Smooth muscle cell (in vitro differentiated cells): Measurements from ENCODE around the gene NBR1. TPM values are rescaled to one million over a fixed set of nuclear protein-coding genes. Genes with fewer than 3 reads are reported as not detected.
A peak's percentile ranks its signal among the peaks of the same experiment; 100 is the strongest.
"Not testable (repeated sequence)": the region's sequence is repeated elsewhere in the genome, so short reads cannot be mapped to it uniquely, and the experiment has no call there.

ENCODE experiments used
- DNase-seq: peaks from one replicate; lab custom pipeline; 2025; ENCODE audit not compliant: unreplicated experiment; lab: John Stamatoyannopoulos, UW
- H2AFZ ChIP-seq: fragments of 200-600 bp; sonication (generic); 2 replicates; pipeline ENCODE4 v1.6.0; 2016; ENCODE audit warnings: antibody characterized with exemption, low read depth, mild to moderate bottlenecking
- H3F3A ChIP-seq: fragments of 200-600 bp; sonication (generic); 2 replicates; pipeline ENCODE4 v1.6.0; 2017; ENCODE audit warnings: antibody characterized with exemption, low read depth
- H3K27ac ChIP-seq: fragments of 200-600 bp; sonication (generic); 2 replicates; pipeline ENCODE4 v1.5.1; 2016; ENCODE audit warnings: low read depth, mild to moderate bottlenecking
- H3K27me3 ChIP-seq: fragments of 200-600 bp; sonication (generic); 2 replicates; pipeline ENCODE4 v1.6.1; 2016; ENCODE audit warnings: low read depth, mild to moderate bottlenecking
- H3K36me3 ChIP-seq: fragments of 200-600 bp; sonication (generic); 2 replicates; pipeline ENCODE4 v1.5.1; 2016; ENCODE audit warnings: low read depth
- H3K4me1 ChIP-seq: fragments of 200-600 bp; sonication (generic); 2 replicates; pipeline ENCODE4 v1.5.1; 2016; ENCODE audit warnings: low read depth
- H3K4me2 ChIP-seq: fragments of 200-600 bp; sonication (generic); 2 replicates; pipeline ENCODE4 v1.6.0; 2016; ENCODE audit warnings: mild to moderate bottlenecking
- H3K4me3 ChIP-seq: fragments of 200-600 bp; sonication (generic); 2 replicates; pipeline ENCODE4 v1.5.1; 2016; ENCODE audit warnings: mild to moderate bottlenecking
- H3K79me2 ChIP-seq: fragments of 200-600 bp; sonication (generic); 2 replicates; pipeline ENCODE4 v1.6.0; 2016; ENCODE audit warnings: low read depth, mild to moderate bottlenecking
- H3K9ac ChIP-seq: fragments of 200-600 bp; sonication (generic); 2 replicates; pipeline ENCODE4 v1.6.0; 2016; ENCODE audit warnings: low read depth
- H3K9me3 ChIP-seq: fragments of 200-600 bp; sonication (generic); replicated peaks from 2 replicates; pipeline ENCODE4 v1.5.1; 2016; ENCODE audit warnings: low read depth
- H4K20me1 ChIP-seq: fragments of 200-600 bp; sonication (generic); 2 replicates; pipeline ENCODE4 v1.6.0; 2016; ENCODE audit warnings: low read depth
- CTCF ChIP-seq: fragments of 200-600 bp; sonication (generic); IDR thresholded peaks from 2 replicates; pipeline ENCODE4 v1.5.1; 2017; ENCODE audit warnings: borderline replicate concordance, mild to moderate bottlenecking, antibody characterized with exemption; ENCODE audit not compliant: insufficient read depth, poor library complexity, severe bottlenecking
- WGBS: methylation state at CpG from one replicate; pipeline ENCODE4 v1.1.7; 2016; ENCODE audit warnings: low lambda C conversion rate; 5-methylcytosine and 5-hydroxymethylcytosine counted together
- polyA plus RNA-seq: library from polyadenylated mRNA; unstranded; fragments of >200 nt; fragmentation: Nextera tagmentation; extraction: Ambion mirVana; gene quantifications from 2 replicates; pipeline ENCODE4 v1.2.1, GENCODE V29; 2016
- total RNA-seq: library from RNA; depleted of rRNA; stranded (reverse); fragments of >200 nt; gene quantifications from 2 replicates; pipeline ENCODE4 v1.2.3, GENCODE V29; 2014

NBR1 gene
- total and polyA plus RNA-seq, 2 experiments from 2014 or later: 43.5 to 73.9 TPM

- not testable (repeated sequence) for H3K4me2 ChIP-seq, H3K4me1 ChIP-seq, H3K9me3 ChIP-seq, H3K9ac ChIP-seq, H3F3A ChIP-seq, H2AFZ ChIP-seq, H3K36me3 ChIP-seq, H4K20me1 ChIP-seq, H3K4me3 ChIP-seq, DNase-seq, H3K27ac ChIP-seq, H3K27me3 ChIP-seq
- peaks cover 11% of the 10 kb centered on the region for H3K79me2 ChIP-seq
These were observed 5.0 kb upstream of the NBR1 start for GRCh38 chr17:43165971-43166370.

GRCh38 chr17:43169561-43170139, 1.4 kb upstream of the NBR1 start:
- peak overlapping the region; percentile 95 for H3K9ac ChIP-seq
- H3K27me3 ChIP-seq: no peaks in the 10 kb centered on the region
- TF ChIP-seq CTCF: no peak
- peak; percentile 33 for DNase-seq
- peaks cover 38% of the 10 kb centered on the region for H3K79me2 ChIP-seq
- H3F3A ChIP-seq: peaks cover 11% of the 10 kb centered on the region
- H3K27ac ChIP-seq: peak overlapping the region; percentile 96
- peaks cover 11% of the 10 kb centered on the region for H3K4me1 ChIP-seq
- under 1% methylated on average over 26 of the region's 29 CpGs for WGBS
- peak overlapping the region; percentile 73 for H2AFZ ChIP-seq
- H3K4me2 ChIP-seq: peak overlapping the region; percentile 87
- no peaks in the 10 kb centered on the region for H3K9me3 ChIP-seq
- H4K20me1 ChIP-seq: peaks cover 2% of the 10 kb centered on the region
- no peaks in the 10 kb centered on the region for H3K36me3 ChIP-seq
- peak overlapping the region; percentile 59 for H3K4me3 ChIP-seq

- H3K79me2 ChIP-seq: peaks cover 40% of the 10 kb centered on the region
- H3K9ac ChIP-seq: peak overlapping the region; percentile 95
- H3K4me1 ChIP-seq: peaks cover 11% of the 10 kb centered on the region
- no peak for TF ChIP-seq CTCF
- peak overlapping the region; percentile 73 for H2AFZ ChIP-seq
- WGBS: 2% methylated on average over 27 of the region's 27 CpGs
- H4K20me1 ChIP-seq: peaks cover 5% of the 10 kb centered on the region
- peak overlapping the region; percentile 96 for H3K27ac ChIP-seq
- peak; percentile 52 for DNase-seq
- H3F3A ChIP-seq: peaks cover 11% of the 10 kb centered on the region
- H3K36me3 ChIP-seq: no peaks in the 10 kb centered on the region
- peak overlapping the region; percentile 87 for H3K4me2 ChIP-seq
- H3K9me3 ChIP-seq: no peaks in the 10 kb centered on the region
- H3K4me3 ChIP-seq: peak overlapping the region; percentile 59
- H3K27me3 ChIP-seq: no peaks in the 10 kb centered on the region
These were observed 761 bp upstream of the NBR1 start for GRCh38 chr17:43170140-43170765.

- WGBS: 36% methylated on average over 12 of the region's 12 CpGs
These were observed 823 bp downstream of the NBR1 start for GRCh38 chr17:43171586-43172487.

More at GRCh38 chr17:43171586-43172487, 823 bp downstream of the NBR1 start:
- H3K36me3 ChIP-seq: peaks cover 8% of the 10 kb centered on the region
- peaks cover 11% of the 10 kb centered on the region for H3K4me1 ChIP-seq
- peak overlapping the region; percentile 87 for H3K4me2 ChIP-seq
- H3K9ac ChIP-seq: peak overlapping the region; percentile 95
- H3F3A ChIP-seq: peaks cover 11% of the 10 kb centered on the region
- H3K27ac ChIP-seq: peak overlapping the region; percentile 96
- peak; percentile 22 for TF ChIP-seq CTCF
- no peaks in the 10 kb centered on the region for H3K9me3 ChIP-seq
- peak overlapping the region; percentile 59 for H3K4me3 ChIP-seq
- no peaks in the 10 kb centered on the region for H3K27me3 ChIP-seq
- no peak for DNase-seq
- H4K20me1 ChIP-seq: peaks cover 21% of the 10 kb centered on the region
- H3K79me2 ChIP-seq: peaks cover 49% of the 10 kb centered on the region
- peak overlapping the region; percentile 8 for H2AFZ ChIP-seq
